Ishikawa (cell line): ENCODE measurements around the gene PARP2.

Experiments
- CEBPB ChIP-seq: IDR thresholded peaks from 2 replicates; pipeline ENCODE4 v1.6.1; 2012
- EP300 ChIP-seq: IDR thresholded peaks from 2 replicates; pipeline ENCODE4 v1.6.1; 2012; ENCODE audit warnings: borderline replicate concordance
- TAF1 ChIP-seq: IDR thresholded peaks from 2 replicates; pipeline ENCODE4 v1.6.1; 2012; ENCODE audit warnings: low read depth, mild to moderate bottlenecking
- TF ChIP-seq, protein P1 (sequence below): IDR thresholded peaks from 2 replicates; pipeline ENCODE4 v1.6.1; 2012
- TF ChIP-seq, protein P2 (sequence below): IDR thresholded peaks from 2 replicates; pipeline ENCODE4 v1.6.1; 2012; ENCODE audit warnings: low read depth, mild to moderate bottlenecking

DNA sequence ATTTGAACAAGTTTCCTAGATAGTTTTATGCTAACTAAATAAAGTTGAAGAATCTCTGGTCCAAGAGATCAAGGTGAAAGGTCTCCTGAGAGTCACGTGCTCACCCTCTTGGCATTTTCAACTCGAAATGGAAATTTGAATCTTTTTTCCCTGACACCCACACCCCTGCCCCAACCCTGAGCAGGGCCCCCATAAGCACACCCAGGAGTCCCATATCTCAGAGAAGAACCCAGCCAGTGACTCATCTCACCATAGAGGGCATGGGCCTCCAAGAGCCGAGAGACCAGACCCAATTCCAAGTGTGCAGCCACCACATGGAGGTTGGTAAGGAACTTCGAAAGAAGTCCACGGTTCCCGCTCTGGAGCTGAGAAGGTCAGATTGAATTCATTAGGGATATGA is 37.2 kb downstream of the PARP2 start:
- no peak for TF ChIP-seq TAF1
- TF ChIP-seq CEBPB, result no peak
- TF ChIP-seq, protein P1, sequence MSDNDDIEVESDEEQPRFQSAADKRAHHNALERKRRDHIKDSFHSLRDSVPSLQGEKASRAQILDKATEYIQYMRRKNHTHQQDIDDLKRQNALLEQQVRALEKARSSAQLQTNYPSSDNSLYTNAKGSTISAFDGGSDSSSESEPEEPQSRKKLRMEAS, result no peak
- no peak for TF ChIP-seq EP300
- TF ChIP-seq, protein P2, sequence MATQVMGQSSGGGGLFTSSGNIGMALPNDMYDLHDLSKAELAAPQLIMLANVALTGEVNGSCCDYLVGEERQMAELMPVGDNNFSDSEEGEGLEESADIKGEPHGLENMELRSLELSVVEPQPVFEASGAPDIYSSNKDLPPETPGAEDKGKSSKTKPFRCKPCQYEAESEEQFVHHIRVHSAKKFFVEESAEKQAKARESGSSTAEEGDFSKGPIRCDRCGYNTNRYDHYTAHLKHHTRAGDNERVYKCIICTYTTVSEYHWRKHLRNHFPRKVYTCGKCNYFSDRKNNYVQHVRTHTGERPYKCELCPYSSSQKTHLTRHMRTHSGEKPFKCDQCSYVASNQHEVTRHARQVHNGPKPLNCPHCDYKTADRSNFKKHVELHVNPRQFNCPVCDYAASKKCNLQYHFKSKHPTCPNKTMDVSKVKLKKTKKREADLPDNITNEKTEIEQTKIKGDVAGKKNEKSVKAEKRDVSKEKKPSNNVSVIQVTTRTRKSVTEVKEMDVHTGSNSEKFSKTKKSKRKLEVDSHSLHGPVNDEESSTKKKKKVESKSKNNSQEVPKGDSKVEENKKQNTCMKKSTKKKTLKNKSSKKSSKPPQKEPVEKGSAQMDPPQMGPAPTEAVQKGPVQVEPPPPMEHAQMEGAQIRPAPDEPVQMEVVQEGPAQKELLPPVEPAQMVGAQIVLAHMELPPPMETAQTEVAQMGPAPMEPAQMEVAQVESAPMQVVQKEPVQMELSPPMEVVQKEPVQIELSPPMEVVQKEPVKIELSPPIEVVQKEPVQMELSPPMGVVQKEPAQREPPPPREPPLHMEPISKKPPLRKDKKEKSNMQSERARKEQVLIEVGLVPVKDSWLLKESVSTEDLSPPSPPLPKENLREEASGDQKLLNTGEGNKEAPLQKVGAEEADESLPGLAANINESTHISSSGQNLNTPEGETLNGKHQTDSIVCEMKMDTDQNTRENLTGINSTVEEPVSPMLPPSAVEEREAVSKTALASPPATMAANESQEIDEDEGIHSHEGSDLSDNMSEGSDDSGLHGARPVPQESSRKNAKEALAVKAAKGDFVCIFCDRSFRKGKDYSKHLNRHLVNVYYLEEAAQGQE, result no peak
